Nephron (organoid): ENCODE measurements around the gene MUC5AC.

Experiments used
- H3K27ac Mint-ChIP-seq, 3 experiments: 2 replicates each; pipeline ENCODE4 v1.8.0; 2020; ENCODE audit warnings: mixed read lengths in 3 of 3, mild to moderate bottlenecking in 2 of 3, moderate library complexity in 1 of 3
- H3K27me3 Mint-ChIP-seq: 2 replicates; pipeline ENCODE4 v1.8.0; 2021; ENCODE audit warnings: low read depth, mild to moderate bottlenecking, moderate library complexity, mixed read lengths
- H3K36me3 Mint-ChIP-seq: 2 replicates; pipeline ENCODE4 v1.8.0; 2020; ENCODE audit warnings: low read depth, mixed read lengths
- H3K4me1 Mint-ChIP-seq: 2 replicates; pipeline ENCODE4 v1.8.0; 2020; ENCODE audit warnings: mixed read lengths
- H3K4me3 Mint-ChIP-seq, 3 experiments: 2 replicates each; pipeline ENCODE4 v1.8.0; 2020; ENCODE audit warnings: mild to moderate bottlenecking in 3 of 3, mixed read lengths in 3 of 3, moderate library complexity in 2 of 3
- H3K9me3 Mint-ChIP-seq: 2 replicates; pipeline ENCODE4 v1.8.0; 2020; ENCODE audit warnings: mixed read lengths
- CTCF ChIP-seq, 3 experiments: fragments of 200-600 bp; sonication (generic); IDR thresholded peaks; one replicate each; pipeline ENCODE4 v1.5.0; 2021; ENCODE audit warnings: antibody characterized with exemption in 3 of 3; ENCODE audit not compliant: unreplicated experiment in 3 of 3

Gene MUC5AC

DNA sequence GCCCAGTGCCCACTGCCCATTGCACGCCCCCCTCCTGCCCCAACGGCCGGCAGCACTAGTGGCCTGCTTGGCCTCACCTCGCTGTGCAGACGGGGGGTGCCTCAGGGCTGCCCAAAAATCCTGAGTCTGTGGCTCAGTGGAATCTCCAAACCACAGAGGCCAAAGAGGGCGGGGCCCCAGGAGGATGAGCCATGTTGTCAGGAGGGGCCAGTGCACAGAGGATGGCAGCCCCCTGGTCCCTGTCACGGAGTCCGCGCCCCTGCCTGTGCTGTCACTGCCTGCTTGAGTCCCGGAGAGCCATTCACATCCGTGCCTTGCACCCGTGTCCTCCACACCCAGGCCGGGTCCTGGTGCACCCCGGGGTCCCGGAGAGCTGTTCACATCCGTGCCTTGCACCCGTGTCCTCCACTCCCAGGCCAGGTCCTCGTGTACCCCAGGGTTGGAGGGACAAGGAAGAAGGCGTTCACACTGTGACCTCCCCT is 36.4 kb upstream of the MUC5AC start:
- no peaks in the 10 kb centered on the region for H3K4me1 Mint-ChIP-seq
- no peak for TF ChIP-seq CTCF (IDR thresholded peaks at IDR 0.05; ENCODE audit: unreplicated experiment in 3 of 3)
- no peaks in the 10 kb centered on the region for H3K36me3 Mint-ChIP-seq
- no peaks in the 10 kb centered on the region for H3K9me3 Mint-ChIP-seq
- no peak overlapping the region for H3K27ac Mint-ChIP-seq
- no peak overlapping the region for H3K4me3 Mint-ChIP-seq
- peaks cover 18% of the 10 kb centered on the region for H3K27me3 Mint-ChIP-seq

- Mint-ChIP-seq H3K27me3 (peaks cover 18% of the 10 kb centered on the region), H3K9me3 (no peaks in the 10 kb centered on the region), H3K4me1 (no peaks in the 10 kb centered on the region), H3K4me3 (no peak overlapping the region), H3K36me3 (no peaks in the 10 kb centered on the region), H3K27ac (no peak overlapping the region)
- no peak for TF ChIP-seq CTCF (IDR thresholded peaks at IDR 0.05; ENCODE audit: unreplicated experiment in 3 of 3)
These were observed 35.7 kb upstream of the MUC5AC start for GRCh38 chr11:1121813-1122663.

- Mint-ChIP-seq H3K4me3 (no peak overlapping the region), H3K27me3 (peaks cover 18% of the 10 kb centered on the region), H3K4me1 (no peaks in the 10 kb centered on the region), H3K36me3 (no peaks in the 10 kb centered on the region), H3K9me3 (no peaks in the 10 kb centered on the region), H3K27ac (no peak overlapping the region)
- no peak for TF ChIP-seq CTCF (IDR thresholded peaks at IDR 0.05; ENCODE audit: unreplicated experiment in 3 of 3)
These were observed 35.1 kb upstream of the MUC5AC start for GRCh38 chr11:1122664-1123002.

DNA sequence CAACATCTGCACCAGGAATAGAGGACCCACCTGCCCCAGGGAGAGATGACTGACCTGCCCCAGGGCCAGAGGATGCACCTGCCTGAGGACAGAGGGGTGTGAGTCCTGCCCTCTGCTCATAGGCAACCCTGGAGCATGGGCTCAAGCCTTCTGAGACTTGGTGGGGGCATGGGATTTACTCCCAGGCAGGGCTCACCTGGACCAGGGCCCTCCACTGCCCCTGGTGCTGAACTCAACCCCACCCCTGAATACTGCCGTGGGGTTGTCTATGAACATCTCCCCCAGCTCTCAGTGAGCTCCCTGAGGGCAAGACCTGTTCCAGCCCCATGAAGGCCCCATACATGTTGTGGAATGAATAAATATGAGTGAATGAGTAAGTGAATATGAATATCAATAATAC is 33.8 kb upstream of the MUC5AC start:
- no peaks in the 10 kb centered on the region for H3K36me3 Mint-ChIP-seq

DNA sequence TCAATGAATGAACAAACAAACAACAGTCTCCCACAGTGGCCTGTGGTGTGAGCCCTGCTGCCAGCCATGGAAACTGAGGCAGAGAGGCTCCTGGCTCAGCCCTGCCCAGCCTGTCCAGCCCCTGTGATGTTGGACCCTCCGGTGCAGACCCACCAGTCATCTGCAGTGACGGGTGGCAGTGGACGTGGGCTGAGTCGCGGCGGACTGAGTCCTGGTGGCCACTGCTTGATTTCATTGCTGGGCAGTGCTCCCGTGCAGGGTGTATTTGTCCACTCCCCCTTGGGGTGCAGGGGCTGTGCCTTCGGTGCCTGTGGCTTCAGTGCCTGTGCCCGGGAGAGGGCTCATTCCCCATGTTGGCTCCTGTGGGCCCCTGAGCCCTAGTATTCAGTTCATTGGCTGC is 31.9 kb upstream of the MUC5AC start:
- H3K4me1 Mint-ChIP-seq: no peaks in the 10 kb centered on the region
- peaks cover 22% of the 10 kb centered on the region for H3K27me3 Mint-ChIP-seq
- no peaks in the 10 kb centered on the region for H3K9me3 Mint-ChIP-seq
- TF ChIP-seq CTCF (IDR thresholded peaks at IDR 0.05; ENCODE audit: unreplicated experiment in 3 of 3): no peak
- no peaks in the 10 kb centered on the region for H3K36me3 Mint-ChIP-seq
- H3K27ac Mint-ChIP-seq: no peak overlapping the region
- H3K4me3 Mint-ChIP-seq: no peak overlapping the region

More for the DNA sequence above, 33.8 kb upstream of the MUC5AC start:
- Mint-ChIP-seq H3K4me1 (no peaks in the 10 kb centered on the region), H3K27ac (no peak overlapping the region), H3K4me3 (no peak overlapping the region), H3K27me3 (peaks cover 22% of the 10 kb centered on the region), H3K9me3 (no peaks in the 10 kb centered on the region)
- TF ChIP-seq CTCF (IDR thresholded peaks at IDR 0.05; ENCODE audit: unreplicated experiment in 3 of 3): no peak

GRCh38 chr11:1126491-1126926 is 31.2 kb upstream of the MUC5AC start:
- H3K27me3 Mint-ChIP-seq: peaks cover 23% of the 10 kb centered on the region
- no peaks in the 10 kb centered on the region for H3K9me3 Mint-ChIP-seq
- no peaks in the 10 kb centered on the region for H3K36me3 Mint-ChIP-seq
- H3K4me3 Mint-ChIP-seq: no peak overlapping the region
- H3K27ac Mint-ChIP-seq: no peak overlapping the region
- no peaks in the 10 kb centered on the region for H3K4me1 Mint-ChIP-seq
- TF ChIP-seq CTCF (IDR thresholded peaks at IDR 0.05; ENCODE audit: unreplicated experiment in 3 of 3): no peak
